Raji (cell line): Measurements from ENCODE around the gene ZNF90.
A peak's percentile ranks its signal among the peaks of the same experiment; 100 is the strongest.

Experiments
- POLR2A ChIP-seq: IDR thresholded peaks from 2 replicates; pipeline ENCODE4 v1.6.1; 2011; ENCODE audit warnings: low read depth, low read length, control low read depth; ENCODE audit not compliant: insufficient read depth

ZNF90 gene

DNA sequence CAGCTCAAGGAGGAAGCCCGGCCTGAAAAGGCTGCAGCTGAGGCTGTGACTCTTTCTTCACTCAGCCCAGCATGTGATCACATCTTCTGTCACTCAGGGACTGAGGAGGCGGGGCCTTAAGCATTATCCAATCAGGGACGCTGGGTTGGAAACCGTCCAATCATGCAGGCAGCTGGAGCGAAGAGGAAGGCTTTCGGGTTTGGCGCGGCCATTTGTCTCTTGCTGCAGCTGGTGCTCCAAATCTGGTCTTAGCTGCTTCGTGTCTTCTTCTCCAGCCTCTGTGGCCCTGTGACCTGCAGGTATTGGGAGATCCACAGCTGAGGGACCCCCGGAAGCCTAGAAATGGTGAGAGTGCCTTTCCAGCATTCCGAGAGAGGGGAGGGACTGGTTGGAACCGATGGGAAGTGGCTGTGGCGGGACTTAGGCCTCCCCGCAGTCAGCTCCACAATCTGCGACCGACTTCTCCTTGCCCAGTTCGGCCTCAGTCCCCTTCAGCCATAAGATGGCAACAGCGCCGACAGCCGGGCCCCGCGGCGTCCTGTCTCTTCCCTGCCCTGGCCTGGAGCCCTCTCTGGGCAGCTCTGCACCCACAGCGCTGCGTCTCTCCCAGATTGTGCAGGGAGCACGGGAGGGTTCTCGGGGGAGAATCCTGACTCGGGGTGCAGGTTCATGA is at the start of gene ZNF90:
ZNF90 (plus strand) TSS at position 210 of the 673 bp plus-strand sequence; CDS start at position 343, 133 bp downstream.
- TF ChIP-seq POLR2A, result peak; percentile 44; the same call in 1 of the 2 replicates

DNA sequence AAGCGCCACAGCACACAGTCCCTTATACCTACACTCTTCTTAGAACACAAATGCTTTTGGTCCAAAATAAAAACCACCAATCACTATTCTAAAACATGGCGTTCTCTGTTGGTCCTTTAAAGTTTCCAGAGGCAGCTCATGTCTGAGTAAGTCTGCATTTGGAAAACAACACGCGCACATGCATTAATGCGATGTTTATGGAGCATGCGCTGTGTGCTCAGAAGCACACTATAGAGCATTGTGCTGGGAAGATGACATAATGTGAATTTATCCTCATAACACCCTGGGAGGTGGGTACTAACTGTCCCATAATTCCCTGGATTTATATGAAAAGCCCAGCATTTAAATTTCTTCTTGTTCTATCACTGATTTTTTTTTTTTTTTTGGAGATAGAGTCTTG is 49.2 kb upstream of the ZNF90 start:
- TF ChIP-seq POLR2A, result no peak

DNA sequence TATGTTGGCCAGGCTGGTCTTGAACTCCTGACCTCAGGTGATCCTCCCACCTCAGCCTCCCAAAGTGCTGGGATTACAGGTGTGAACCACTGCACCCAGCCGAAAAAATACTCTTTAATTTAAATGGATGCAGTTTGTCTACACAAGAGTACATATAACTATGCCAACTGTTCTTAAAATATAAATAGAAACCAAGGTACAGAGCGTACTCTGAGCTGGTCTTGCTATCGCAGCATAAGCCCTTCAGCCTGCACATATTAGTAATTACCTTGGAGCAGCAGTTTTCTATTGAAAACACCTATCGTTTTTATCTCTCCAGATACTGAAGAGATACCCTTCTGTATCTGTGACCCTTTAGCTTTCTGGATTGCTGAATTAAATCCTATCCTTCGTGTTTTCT is 41.9 kb upstream of the ZNF90 start:
- TF ChIP-seq POLR2A, result no peak

DNA sequence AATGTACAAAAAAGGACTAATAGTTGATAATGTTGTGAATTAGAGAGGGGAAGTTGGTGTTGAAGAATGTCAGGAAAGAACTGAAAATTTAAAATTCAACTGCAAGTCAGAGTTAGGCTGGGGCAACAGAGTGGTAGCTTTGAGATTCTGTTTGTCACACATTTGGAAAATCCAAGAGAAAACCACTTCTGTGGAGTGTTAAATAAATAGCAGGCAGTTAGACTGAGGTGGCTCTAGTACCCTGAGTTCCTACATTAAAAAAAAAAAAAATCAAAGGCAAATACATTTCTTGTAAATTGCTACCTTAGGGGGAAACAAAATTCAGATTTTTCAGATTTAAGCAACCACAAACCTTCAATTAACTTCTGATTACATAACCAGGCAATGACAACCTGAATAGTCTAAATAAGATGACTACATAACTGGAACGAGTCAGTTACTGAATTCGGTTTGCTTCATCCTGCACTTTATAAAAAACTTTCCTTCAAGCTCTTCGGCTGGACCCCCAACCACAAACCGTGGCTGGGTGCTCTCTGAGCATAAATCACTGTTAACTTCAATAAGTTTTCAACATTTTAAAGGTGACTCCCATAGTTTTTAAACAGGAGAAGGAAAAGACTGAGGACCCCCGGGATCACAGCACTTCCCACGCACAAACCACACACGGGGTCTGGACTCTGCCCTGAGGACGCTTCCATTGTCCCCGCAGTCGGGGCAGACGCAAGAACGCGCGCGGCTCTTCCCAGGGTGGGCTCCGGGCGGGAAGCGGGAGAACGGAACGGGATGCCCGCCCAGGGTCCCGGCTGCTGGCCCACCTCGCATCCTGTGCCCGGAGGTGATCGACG is 39.2 kb upstream of the ZNF90 start:
- TF ChIP-seq POLR2A, result no peak

DNA sequence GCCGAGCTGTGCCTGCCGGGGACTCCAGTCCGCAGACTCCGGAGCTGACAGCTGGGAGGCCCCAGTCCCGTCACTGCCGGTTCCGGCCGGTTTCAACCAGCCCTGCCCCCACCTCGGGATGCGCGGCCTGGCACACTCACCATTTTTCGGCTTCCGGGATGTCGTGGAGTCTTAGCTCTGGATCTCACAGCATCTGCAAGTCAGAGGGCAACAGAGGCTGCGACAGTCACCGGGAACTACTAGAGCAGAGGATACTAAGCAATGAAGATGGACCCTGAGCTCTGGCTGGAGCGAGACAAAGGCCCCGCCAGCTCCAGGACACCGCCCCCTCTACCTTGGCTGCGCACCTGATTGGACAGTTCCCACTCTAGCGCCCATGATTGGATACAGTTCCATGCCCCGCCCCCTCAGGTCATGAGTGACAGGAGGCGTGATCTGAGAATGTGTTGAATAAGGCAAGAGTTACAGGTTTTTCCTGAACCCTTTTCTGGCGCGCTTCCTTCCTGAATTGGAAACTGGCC is 38.5 kb upstream of the ZNF90 start, which contains the start of gene ZNF682:
ZNF682 (minus strand) TSS at position 303 of the 521 bp plus-strand sequence; CDS start at position 143, 160 bp downstream.
- TF ChIP-seq POLR2A, result peak; percentile 62

DNA sequence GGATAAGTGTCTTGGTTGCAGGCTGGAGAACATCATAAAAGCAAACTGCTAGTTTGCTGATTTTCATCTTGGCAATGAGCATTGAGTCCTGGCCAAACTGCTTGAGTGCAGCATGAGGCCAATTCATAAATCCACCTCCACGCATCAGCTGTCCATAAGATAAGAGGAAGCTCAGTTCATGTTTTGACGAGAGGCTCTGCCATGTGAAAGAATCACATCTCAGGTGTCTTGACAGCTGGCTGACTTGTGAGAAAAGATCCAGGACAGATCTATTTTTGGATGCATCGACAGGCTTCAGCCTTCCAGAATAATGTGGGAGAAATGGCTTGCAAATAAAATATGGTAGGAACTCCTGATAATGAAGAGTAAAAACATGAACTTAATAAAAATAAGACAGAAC is 33.1 kb upstream of the ZNF90 start:
- TF ChIP-seq POLR2A, result no peak

DNA sequence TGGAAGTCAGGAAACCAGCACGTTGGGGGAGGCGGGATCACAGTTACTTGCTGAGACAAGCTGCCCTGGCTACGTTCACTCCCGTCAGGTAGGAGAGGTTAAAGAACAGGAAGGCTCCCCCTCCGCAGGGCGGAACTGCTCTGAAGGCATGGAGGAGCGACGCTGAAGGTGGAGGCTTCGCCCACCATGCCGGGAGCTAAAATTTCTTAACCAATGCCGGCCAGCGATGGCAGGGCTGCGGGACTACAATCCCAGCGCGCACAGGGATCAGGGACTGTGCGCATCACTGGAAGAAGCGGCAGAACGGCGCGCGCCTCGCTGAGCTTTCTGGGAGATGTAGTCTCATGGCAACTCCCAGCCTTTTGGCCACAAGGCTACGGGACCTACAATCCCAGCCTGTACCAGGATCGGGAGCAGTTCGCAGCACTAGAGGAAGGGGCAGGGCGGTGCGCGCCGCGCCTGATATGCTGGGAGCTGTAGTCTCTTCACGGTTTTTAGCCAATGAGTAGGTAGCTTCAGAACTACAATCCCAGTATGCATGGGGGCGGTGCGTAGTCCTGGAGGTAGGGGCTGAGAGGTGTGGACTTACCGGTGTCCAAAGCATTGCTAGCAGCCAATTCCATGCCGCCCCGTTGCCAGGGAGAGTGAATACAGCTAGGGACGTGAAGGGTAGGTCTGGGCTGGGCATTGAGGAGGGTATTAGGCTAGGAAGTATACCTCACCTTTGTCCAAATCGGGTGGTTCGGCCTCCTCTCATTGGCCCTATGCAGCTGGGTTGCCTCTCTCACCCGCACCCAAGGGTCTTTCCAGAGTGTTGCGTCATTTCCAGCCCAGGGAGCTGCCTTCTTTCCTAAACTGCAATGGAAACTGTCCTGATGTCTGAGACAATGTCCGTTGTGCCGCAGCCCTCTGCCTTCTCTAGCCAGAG is 25.7 kb upstream of the ZNF90 start:
- peak; percentile 40; the same call in 1 of the 2 replicates for TF ChIP-seq POLR2A

DNA sequence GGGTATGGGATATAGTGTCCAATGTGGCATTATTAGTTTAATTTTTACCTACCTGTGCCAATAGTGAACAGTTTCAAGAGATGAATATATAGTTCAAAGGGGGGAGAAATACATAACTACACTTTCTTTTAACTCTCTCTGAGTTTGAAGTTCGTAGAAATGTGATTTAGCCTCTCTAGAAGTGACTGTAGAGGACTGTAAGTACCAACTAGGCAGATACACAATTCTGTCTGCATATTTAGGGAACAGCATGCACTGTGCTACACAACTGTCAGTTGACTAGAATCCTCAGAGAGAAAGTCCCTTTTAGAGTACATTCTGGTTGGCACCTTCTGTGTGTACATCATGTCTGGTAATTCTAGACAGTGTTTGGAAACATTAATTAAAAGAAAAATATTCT is 17.5 kb upstream of the ZNF90 start:
- TF ChIP-seq POLR2A, result no peak

DNA sequence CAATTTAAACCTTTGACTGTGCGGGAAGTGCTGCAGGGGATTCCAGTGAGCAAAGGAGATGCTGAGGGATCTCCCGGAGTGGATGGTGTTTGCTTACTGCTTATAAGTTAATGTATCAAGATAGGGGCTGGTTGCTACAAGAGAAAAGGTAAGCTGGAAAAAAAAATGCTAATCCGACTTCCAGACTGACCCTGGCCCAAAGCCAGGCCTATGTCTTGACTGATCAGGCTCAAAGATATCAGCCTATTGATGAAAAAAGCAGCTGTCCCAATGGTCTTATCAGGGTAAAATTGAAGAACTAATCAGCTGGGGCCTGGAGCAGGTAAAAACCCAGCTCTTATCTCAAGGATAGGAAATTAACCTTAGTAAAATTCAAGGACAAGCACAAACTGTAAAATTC is 10.9 kb upstream of the ZNF90 start:
- TF ChIP-seq POLR2A, result no peak

DNA sequence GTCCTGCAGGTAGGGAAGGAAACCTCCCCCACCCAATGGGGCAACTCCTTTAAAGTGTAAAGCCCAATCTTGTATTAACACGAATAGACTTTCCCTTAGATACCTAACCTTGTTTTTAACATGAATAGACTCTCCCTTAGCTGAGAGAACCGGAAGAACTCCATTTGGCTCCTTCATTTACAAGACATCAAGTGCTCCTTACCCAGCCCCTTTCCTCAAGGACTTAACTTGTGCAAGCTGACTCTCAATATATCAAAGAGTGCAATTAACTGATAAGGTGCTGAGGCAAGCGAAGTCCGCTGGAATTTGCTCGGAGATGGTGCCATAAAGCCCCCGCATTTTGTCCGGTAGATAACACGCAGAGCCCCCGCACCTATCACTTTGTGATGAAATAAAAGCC is 9.9 kb upstream of the ZNF90 start:
- no peak for TF ChIP-seq POLR2A

DNA sequence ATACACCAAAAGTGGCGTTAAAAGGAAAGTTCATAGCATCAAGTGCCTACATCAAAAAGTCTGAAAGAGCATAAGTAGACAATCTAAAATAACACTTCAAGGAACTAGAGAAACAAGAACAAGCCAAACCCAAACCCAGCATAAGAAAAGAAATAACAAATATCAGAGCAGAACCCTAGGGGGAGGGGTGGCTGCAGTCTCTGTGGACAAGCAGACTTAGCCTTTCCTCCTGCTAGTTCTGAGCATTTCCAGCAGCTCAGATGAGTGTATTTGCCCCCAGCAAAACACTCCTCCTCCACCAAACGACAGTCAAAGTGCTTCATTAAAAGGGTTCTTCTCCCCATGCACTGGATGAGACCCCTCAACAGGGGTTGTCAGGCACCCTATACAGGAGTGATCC is 7.1 kb upstream of the ZNF90 start:
- TF ChIP-seq POLR2A, result no peak

DNA sequence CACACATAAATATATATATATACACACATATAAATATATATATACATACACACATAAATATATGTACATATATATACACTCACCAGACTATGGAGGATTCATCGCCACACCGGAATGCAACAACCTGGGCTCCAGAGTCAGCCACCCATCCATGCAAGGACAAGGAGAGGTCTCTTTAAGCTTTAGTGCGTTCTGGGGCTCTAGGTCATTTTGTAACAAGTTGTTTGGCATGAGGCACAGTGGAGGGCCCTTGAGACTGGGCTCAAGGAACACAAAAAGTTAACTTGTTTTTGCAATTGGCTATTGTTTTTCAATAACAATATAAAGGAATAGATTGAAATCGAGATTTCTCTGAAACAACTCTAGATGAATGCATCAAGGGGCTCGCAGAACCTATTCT is 4.9 kb upstream of the ZNF90 start:
- TF ChIP-seq POLR2A, result no peak

DNA sequence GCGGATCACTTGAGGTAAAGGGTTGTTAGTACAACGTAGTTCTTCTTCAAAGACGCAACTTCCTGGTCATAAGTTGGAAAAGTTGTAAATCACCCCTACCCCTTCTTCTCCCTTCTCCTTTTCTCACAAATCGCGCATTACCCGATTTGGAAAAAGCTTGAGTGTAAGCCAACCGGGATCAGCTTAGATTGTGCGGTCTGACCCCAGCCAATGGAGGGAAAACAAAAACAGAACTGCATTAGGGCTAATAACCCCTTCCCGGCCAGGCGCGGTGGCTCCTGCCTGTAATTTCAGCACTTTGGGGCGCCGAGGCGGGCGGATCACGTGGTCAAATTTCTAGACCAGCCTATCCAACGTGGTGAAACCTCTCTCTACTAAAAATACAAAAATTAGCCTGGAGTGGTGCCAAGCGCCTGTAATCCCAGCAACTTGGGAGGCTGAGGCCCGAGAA is 806 bp downstream of the ZNF90 start:
- TF ChIP-seq POLR2A, result no peak

DNA sequence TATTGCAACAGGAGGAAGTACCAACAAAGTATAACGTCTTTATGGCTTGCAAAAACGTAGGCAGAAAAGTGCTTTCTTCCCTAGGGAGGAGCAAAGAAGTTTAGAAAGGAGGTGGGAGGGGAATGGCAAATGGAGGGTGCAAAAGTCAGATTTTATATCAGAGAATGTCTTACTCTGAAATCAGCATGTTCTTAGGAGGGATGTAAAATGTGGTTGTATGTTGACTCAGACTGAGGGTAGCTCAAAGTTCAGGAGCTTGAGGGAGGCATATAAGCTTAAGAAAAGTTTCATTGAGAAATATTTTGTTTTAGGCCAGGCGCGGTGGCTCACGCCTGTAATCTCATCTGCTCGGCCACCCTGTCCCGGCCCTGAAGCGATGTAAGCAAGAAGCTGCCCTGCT is 1.7 kb downstream of the ZNF90 start:
- no peak for TF ChIP-seq POLR2A

DNA sequence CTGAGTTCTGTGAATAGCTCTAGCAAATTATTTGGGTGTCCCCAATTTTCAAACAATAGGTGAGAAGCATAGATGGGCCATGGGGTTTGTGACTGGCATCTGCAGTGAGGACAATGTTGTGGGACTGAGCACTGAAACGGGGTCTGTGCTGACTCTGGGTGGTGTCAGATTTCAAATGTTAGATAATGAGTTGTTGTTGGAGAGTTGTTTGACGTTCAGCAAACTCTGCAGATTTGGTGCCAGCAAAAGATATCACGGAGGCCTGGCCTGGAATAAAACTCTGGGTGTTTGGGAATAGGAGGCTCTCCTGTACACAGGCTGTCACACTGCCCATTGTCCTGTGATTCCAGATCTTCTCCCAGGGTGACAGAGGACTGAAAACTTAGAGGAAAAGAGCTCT is 2.9 kb downstream of the ZNF90 start:
- no peak for TF ChIP-seq POLR2A
